HS-5 (cell line): ENCODE data around the gene TRIM40.
"Not testable (repeated sequence)": the region's sequence is repeated elsewhere in the genome, so short reads cannot be mapped to it uniquely, and the experiment has no call there.

Source experiments
- DNase-seq: peaks from one replicate; pipeline ENCODE4 v3.0.0-alpha.2; 2012; ENCODE audit warnings: low read depth

The TRIM40 gene

DNA sequence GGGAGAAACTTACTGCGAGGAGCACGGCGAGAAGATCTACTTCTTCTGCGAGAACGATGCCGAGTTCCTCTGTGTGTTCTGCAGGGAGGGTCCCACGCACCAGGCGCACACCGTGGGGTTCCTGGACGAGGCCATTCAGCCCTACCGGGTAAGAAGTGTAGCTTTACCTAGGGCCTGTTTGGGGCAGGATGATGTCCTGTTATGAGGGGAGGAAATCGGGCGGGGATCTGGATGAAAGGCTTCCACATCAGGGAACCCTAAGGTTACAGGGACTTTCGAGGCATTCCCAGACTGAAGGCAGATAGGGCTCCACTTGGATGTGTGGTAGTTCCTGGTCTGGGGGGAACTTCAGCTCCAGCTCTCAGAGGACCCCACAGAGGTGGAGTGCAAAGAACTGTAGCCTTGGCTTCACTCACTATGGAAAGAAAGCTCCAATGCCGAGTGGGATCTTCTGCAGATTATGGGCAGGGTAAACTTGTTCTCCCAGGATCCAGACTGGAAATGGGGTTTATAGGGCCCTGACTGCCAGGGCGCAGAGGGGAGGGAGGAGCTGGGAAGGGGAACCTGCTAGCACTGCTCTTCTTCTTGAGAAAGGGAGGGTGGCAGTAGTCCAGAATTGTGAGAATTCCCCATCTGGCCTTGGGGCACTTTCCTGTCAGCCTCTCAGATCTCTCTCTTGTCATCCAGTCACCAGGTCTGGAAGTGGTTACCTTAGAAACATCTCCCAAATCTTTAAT, 28.1 kb downstream of the TRIM40 start:
- no peak for DNase-seq

DNA sequence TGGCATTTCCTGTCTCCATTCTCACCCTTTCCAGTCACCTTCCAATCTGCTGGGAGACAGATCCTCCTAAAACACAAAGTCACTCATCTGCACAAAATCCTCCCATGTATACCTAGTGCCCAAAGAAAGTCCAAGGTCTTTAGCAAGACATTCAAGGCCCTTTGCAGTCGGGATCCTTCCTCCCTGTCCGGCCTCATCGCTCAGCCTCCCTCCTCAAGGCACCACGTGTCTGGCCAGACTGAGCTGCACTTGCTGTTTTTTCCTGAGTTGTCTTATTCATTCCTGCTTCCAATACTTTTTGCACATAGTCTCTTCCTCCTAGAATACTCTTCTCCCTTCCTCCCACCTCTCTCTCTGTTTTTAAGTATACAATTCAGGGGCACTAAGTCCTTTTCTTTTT, 28.8 kb downstream of the TRIM40 start:
- no peak for DNase-seq

DNA sequence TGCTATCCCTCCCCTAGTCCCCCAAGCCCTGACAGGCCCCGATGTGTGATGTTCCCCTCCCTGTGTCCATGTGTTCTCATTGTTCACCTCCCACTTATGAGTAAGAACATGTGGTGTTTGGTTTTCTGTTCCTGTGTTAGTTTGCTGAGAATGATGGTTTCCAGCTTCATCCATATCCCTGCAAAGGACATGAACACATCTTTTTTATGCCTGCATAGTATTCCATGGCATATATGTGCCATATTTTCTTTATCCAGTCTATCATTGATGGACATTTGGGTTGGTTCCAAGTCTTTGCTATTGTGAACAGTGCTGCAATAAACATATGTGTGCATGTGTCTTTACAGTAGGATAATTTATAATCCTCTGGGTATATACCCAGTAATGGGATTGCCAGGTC, 29.3 kb downstream of the TRIM40 start:
- DNase-seq, result not testable (repeated sequence)

DNA sequence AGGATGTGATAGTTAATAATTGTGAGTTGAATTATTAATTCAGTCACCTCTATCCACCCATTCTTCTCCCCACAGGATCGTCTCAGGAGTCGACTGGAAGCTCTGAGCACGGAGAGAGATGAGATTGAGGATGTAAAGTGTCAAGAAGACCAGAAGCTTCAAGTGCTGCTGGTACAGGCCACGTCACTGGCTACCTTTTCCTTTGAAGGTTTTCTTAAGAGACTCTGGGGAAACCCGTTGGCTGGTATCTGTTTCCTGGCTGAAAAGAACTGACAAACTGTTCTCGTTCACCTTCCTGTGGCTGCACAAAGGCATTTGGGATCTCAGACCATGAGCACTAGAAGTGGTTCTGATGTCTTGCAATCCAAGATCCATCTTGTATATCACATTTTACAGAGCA, 31.2 kb downstream of the TRIM40 start:
- no peak for DNase-seq

DNA sequence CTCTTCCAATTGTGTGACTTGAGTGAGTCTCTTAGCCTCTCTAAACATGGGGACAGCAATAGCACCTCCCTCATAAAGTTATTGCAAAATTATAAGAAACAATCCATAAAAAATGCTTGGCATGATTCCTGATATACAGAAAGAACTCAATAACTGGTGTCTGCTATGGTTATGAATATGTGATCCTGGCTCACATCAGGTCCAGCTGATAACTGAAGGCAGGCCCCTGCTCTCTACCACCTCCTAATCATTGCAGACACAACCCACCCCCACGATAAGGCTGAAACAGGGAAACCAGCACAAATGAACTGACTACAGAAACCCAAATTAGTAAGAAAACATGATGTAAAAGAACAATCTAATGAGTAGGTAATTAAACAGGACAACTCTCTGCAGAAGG, 32.8 kb downstream of the TRIM40 start:
- no peak for DNase-seq

DNA sequence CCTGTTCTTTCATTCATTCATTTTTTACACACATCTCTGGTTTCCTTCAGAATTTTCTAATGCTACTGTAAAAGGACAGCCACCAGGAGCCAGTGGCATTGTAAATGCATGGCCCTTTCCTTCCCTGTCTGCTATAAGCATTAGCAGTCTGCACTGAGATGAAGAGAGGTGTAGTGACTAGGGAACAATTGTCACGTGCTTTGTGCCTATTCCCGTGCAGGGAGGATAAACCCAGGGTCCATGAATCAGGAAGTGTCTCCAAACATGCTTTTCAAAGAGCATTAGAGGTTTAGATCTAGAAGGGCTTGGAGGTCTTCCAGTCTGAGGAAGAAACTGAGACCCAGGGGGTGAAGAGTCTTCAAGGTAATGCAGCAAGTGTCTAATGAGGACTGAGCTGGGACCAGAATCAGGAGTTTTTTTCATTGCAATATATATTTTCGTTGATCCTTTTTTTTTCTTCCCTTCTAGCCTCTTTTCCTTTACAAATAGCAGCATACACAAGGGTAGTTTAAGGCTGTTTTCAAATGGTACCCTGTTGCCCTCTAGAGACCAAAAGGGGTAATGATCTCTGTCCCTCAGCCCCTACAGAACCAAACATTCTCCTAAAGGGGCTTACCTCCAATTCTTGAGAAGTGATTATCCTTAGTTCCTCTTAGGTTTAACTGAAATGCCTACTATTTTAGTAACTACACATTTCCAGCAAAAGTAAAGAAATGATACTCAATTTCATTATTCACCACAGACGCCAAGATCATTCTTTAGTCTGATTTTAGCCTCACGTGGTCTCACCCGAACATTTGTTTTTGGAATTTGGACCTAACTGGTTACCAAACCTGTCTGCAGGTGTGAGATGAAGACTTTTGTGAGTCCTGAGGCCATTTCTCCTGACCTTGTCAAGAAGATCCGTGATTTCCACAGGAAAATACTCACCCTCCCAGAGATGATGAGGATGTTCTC, 34.0 kb downstream of the TRIM40 start:
- no peak for DNase-seq

DNA sequence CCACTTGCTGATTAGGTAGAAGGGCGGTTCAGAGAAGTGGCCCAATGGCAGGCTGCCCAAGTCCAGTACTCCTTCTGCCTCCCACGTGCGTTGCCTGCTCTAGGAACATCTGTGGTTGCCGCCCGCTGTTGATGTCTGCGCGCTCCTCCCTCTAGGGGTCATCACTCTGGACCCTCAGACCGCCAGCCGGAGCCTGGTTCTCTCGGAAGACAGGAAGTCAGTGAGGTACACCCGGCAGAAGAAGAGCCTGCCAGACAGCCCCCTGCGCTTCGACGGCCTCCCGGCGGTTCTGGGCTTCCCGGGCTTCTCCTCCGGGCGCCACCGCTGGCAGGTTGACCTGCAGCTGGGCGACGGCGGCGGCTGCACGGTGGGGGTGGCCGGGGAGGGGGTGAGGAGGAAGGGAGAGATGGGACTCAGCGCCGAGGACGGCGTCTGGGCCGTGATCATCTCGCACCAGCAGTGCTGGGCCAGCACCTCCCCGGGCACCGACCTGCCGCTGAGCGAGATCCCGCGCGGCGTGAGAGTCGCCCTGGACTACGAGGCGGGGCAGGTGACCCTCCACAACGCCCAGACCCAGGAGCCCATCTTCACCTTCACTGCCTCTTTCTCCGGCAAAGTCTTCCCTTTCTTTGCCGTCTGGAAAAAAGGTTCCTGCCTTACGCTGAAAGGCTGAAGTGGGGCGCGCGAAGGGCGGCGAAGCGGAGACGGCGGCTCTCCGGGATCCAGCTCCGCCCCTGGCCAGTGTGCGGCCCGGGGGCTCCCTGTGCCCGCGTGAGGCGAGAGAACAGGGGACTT, 35.9 kb downstream of the TRIM40 start:
- DNase-seq, result no peak

DNA sequence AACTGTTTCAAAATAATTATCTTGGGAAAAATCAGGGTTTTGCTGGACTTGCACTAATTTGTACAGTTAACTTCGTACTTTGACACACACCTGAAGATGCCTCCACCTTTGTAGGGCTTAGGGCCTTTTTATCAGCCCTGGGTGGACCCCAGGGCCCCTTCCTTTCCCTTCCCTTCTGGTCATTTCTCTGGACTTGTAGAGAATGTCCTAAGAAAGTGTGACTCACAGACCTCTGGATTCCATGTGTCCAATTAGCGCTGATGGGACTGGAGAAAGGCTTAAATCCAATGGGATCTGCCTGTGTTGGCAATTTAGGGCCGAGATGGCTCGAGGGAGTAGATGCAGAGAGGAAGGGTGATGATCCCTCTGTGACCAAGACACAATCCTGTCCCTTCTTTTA, 36.7 kb downstream of the TRIM40 start:
- no peak for DNase-seq

DNA sequence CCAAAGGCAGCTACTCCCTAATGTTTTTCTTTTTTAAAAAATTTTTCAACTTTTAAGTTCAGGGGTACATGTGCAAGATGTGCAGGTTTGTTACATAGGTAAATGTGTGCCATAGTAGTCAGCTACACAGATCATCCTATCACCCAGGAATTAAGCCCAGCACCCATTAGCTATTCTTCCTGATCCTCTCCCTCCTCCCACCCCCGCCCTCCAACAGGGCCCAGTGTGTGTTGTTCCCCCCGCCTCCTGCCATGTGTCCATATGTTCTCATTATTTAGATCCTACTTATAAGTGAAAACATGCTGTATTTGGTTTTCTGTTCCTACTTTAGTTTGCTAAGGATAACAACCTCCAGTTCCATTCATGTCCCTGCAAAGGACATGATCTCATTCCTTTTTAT, 39.8 kb downstream of the TRIM40 start:
- DNase-seq, result no peak

DNA sequence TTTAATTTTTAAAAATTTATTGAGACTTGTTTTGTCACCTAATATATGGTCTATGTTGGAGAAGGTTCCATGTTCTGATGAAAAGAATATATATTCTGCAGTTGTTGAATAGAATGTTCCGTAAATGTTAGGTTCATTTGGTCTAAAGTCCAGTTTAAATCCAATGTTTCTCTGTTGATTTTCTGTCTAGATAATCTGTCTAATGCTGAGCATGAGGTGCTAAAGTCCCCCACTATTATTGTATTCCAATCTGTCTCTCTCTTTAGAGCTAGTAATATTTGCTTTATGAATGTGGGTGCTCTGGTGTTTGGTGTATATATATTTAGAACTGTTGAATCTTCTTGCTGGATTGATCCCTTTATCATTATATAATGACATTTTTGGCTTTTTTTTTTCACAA, 42.9 kb downstream of the TRIM40 start:
- no peak for DNase-seq

DNA sequence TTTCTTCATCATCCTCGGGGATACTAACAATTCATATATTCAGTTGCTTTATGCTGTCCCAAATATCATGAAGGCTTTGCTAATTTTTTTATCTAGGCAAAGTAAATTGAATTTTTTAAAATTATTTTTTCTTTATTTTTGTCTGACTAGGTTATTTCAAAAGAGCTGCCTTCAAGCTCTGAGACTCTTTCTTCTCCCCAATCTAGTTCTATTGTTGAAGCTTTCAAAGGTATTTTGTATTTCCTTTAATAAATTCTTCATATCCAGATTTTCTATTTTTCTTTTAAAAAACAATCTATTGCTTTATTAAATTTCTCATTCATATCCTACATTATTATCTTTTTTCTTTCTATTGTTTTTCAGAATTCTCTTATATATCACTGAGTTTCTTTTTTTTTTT, 44.2 kb downstream of the TRIM40 start:
- no peak for DNase-seq

DNA sequence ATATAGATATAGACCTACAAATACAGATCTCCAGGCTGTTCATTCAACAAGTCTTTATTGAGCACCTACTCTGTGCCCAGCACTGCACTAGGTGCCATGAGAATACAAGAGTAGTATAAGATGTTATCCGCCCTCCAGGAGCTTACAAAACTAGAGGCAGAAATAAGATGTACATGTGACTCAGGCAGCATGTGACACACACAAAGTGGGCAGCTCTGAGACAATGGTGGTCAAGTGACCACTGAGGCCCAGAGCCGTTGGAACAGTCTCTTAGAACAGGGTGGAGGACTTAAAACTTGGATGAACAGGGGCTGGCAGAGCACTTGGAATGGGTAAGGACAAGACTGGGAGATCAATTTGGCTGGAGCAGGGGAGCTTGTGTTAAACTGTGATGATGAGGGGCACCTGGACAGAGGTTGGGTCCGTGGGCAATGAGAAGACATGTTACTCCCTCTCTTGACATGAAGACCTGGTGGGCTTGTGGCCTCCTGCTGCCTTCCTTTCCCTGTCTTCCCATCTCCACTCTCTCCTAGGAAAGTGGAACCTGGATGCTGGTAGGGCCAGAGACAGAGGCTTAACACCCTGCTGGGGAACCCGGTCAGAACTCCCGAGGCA, 48.6 kb downstream of the TRIM40 start:
- DNase-seq, result no peak

DNA sequence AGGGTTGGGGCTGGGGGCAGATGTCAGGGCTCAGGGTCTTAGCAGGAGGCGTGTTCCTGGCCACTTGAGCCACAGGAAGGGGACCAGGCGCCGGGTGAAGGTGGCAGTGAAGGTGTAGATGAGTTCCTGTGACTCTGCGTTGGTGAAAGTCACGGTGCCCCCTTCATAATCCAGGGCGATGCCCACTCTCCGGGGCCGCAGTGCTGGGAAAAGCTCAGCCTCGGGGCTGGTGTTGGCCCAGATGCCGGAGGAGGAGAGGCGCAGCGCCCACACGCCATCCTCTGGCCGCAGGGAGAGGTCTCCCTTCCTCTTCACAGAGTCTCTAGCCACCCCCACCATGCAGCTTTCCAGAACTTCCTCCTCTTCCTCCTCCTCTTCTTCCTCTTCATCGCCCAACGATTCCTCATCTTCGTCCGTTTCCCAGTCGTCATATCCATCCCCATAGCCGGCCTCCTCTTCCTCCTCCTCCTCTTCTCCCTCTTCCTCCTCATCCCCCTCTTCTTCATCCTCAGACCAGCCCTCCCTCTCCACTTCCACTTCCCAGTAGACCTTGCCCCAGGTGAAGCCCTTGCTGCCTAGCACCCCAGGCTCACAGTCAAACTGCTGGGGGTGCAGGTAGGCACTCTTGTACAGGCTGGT, 50.0 kb downstream of the TRIM40 start:
- DNase-seq, result no peak

DNA sequence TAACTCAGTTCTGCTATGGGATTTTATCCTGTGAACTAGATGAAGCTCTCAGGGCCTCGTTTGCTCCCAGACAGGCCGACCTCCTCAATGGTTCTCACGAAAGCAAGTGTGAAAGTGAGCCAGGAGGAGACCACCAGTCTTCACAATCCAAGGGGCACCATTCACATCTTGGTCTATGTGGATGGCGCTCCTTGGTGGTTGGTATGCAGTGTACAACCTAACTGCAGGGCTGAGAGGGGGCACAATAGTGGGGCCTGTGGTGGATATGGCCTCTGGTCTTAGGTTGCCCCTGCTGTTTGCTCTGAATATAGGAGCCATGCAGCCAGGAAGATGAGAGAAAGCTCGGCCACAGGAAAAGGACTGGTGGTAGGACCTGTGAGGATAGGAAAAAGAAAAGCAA, 52.6 kb downstream of the TRIM40 start:
- DNase-seq, result no peak

DNA sequence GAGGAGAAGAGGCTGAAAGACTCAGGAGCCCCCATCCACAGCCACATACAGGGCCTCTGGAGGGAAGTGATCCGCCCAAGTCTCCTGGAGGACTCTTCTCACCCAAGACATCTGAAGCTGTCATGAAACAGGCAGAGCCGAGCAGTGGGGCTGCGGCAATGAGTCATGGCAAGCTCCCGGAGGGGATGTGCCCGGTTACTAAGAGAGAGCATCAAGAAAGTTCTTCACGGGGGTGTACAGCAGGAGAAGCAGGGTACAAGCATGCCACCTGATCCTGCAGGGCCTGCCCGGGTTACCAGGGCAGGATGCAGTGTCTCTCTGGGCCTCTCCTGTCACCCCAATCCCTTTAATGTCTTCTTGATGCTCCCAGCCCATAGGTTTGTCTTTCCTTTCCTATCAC, 56.1 kb downstream of the TRIM40 start:
- DNase-seq, result no peak

DNA sequence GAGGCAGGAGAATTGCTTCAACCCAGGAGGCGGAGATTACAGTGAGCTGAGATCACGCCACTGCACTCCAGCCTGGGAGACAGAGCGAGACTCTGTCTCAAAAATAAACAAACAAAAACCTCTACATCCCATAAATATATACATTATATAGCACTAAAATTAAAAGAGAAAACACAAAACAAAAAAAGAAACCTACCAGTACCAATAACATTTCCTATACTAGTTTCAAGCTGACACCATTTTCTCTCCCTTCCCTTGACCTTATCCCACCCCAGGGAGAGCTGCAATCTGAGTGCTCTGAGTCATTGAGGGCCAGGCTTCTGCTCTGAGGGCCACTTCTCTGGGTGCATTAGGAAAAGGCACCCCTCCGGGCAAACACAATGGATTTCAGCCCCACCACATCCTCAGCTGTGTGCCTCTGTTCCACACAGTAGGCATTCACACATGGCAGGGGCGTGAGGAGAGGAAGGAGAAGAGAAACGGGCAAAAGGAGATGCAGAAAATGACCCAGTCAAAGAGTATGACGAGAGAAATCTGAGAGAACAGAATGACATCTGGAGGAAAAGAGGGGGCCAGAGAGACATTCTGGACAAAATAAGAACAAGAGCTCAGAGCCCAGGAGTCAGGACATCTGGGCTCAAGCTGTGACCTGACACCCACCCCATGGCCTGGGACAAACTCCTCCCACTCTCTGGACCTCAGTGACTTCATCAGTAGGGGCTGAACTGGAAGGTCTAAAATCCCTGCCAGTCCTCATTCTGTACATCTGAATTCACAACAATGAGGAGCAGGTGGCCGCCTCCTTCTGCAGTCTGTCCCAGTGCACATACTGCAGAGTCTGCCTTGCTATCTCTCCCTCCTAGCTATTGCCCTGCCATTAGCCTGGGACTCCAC, 59.1 kb downstream of the TRIM40 start:
- DNase-seq, result no peak

DNA sequence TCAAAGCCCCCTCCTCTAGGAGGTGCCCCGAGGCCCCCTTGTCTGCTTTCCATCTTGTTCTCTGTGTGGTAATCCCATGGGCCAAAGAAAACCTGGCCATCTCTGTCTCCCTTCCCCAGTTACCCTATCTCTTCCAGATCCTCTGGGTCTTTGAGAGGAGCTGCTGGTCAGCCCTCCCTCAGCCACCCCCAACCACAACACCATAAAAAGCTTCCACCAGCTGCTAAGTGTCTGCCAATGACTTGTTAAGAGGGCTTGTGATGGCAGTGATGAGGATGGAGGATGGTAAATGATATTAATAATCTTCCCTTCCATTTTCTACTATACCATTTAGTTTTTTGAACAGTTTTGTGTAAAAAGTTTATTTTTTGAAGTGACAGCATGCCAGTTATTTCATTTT, 60.0 kb downstream of the TRIM40 start:
- no peak for DNase-seq

DNA sequence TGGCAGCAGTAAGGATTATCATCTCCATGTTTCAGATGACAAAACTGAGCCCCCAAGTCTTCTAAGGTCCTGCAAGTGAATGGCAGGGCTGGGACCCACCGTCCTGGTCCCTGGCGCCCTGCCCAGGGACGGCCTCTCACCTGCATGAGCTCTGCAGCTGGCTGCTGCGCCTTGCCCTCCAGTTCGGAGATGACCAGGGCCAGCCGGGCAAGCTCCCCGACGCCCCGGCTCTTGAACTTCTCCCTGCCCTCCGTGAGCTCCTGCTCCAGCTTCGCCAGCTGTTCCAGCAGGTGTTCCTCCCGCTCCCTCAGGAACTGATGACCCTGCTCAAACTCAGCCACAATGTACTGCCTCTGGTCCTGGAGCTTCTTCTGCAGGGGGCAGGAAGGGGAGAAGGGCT, 60.4 kb downstream of the TRIM40 start:
- DNase-seq, result no peak
